HCT116 (cell line): Measurements from ENCODE around the gene TENM4. TPM values are rescaled to one million over a fixed set of nuclear protein-coding genes. Genes with fewer than 3 reads are reported as not detected.
A peak's percentile ranks its signal among the peaks of the same experiment; 100 is the strongest.

Source experiments
- ATAC-seq: fragments of 200-7000 bp; cut with Tn5 transposase; 2 replicates; pipeline ENCODE4 v1.9.1; 2020; ENCODE audit warnings: mild to moderate bottlenecking, moderate library complexity
- BruUV-seq: library from RNA; stranded (reverse); fragments of 400-500 nt; replicated peaks from 2 replicates; lab custom pipeline; 2021; lab: Mats Ljungman, UMichigan
- CTCF ChIA-PET: fragments of 300-600 bp; sonication (Branson Sonifier 250); formaldehyde crosslinking; loops from one replicate; lab custom pipeline; 2021; ENCODE audit warnings: antibody characterized with exemption; lab: Charles Lee
- POLR2A ChIA-PET: fragments of 300-600, 350-600 bp; sonication (Branson Sonifier 250); formaldehyde crosslinking; loops from one replicate; lab custom pipeline; 2021; ENCODE audit warnings: antibody characterized with exemption; lab: Charles Lee
- RAD21 ChIA-PET, 2 experiments: fragments of 300-600 bp; sonication (Branson Sonifier 250); formaldehyde crosslinking; loops; one replicate each; lab custom pipeline; 2023; ENCODE audit warnings: low total read pairs in 2 of 2; ENCODE audit not compliant: uncharacterized antibody in 2 of 2, unreplicated experiment in 2 of 2, low non-redundant PET in 1 of 2; lab: Charles Lee
- DNase-seq: peaks from one replicate; pipeline ENCODE4 v3.0.0-alpha.2; 2010; ENCODE audit warnings: low read depth, low spot score
- H2AFZ ChIP-seq: fragments of 200-600 bp; shearing (Covaris generic), sonication (generic); 2 replicates; pipeline ENCODE4 v1.6.1; 2017; ENCODE audit warnings: low read depth, mixed run types, mixed read lengths, antibody characterized with exemption, low read length; ENCODE audit not compliant: poor library complexity, severe bottlenecking
- H3K27ac ChIP-seq: 2 replicates; pipeline ENCODE4 v1.5.1; 2012; ENCODE audit warnings: low read depth, low read length
- H3K27me3 ChIP-seq: fragments of 200-600 bp; sonication (generic); 2 replicates; pipeline ENCODE4 v1.6.1; 2016; ENCODE audit warnings: mixed run types, low read length, mixed read lengths; ENCODE audit not compliant: insufficient read depth
- H3K36me3 ChIP-seq, 2 experiments: fragments of 200-500 bp in 1 of 2; fragments of 200-600 bp in 1 of 2; sonication (Bioruptor generic) in 1 of 2; sonication (generic) in 1 of 2; 2 replicates each; pipeline versions ENCODE4 v1.5.1 to v1.6.1; 2014 to 2016; ENCODE audit warnings: low read length in 2 of 2, inconsistent platforms in 1 of 2, mixed read lengths in 1 of 2, mixed run types in 1 of 2; ENCODE audit not compliant: insufficient read depth in 2 of 2, control insufficient read depth in 1 of 2
- H3K4me1 ChIP-seq, 2 experiments: fragments of 200-600 bp in 1 of 2; sonication (generic) in 1 of 2; 2 replicates each; pipeline versions ENCODE4 v1.5.1 to v1.6.1; 2012 to 2017; ENCODE audit warnings: low read length in 2 of 2, inconsistent platforms in 1 of 2, mild to moderate bottlenecking in 1 of 2, mixed read lengths in 1 of 2, mixed run types in 1 of 2, moderate library complexity in 1 of 2; ENCODE audit not compliant: insufficient read depth in 2 of 2, control insufficient read depth in 1 of 2
- H3K4me2 ChIP-seq: fragments of 200-600 bp; sonication (generic); 2 replicates; pipeline ENCODE4 v1.6.1; 2017; ENCODE audit warnings: mixed run types, low read length, mixed read lengths
- H3K4me3 ChIP-seq, 2 experiments: fragments of 200-600 bp in 1 of 2; sonication (generic) in 1 of 2; replicated peaks in 1 of 2; 2 replicates each; pipeline ENCODE4 v1.5.1; 2011 to 2016; ENCODE audit warnings: low read length in 2 of 2, control low read depth in 1 of 2, low read depth in 1 of 2, mild to moderate bottlenecking in 1 of 2, mixed read lengths in 1 of 2, mixed run types in 1 of 2
- H3K79me2 ChIP-seq: fragments of 200-600 bp; sonication (generic); 2 replicates; pipeline ENCODE4 v1.6.1; 2017; ENCODE audit warnings: mild to moderate bottlenecking, mixed run types, low read length, moderate library complexity, mixed read lengths; ENCODE audit not compliant: insufficient read depth
- H3K9ac ChIP-seq: fragments of 200-600 bp; sonication (generic); 2 replicates; pipeline ENCODE4 v1.6.1; 2016; ENCODE audit warnings: low read length, mixed read lengths
- H3K9me2 ChIP-seq: fragments of 200-600 bp; sonication (generic), shearing (Covaris generic); 2 replicates; pipeline ENCODE4 v1.6.1; 2017; ENCODE audit warnings: mixed run types, mild to moderate bottlenecking, moderate library complexity; ENCODE audit not compliant: insufficient read depth
- H3K9me3 ChIP-seq, 2 experiments: fragments of 200-500 bp in 1 of 2; fragments of 200-600 bp in 1 of 2; sonication (Bioruptor generic) in 1 of 2; sonication (generic) in 1 of 2; 2 replicates each; pipeline ENCODE4 v1.6.1; 2014 to 2017; ENCODE audit warnings: low read length in 2 of 2, mixed read lengths in 2 of 2, inconsistent platforms in 1 of 2, low read depth in 1 of 2, mild to moderate bottlenecking in 1 of 2, mixed run types in 1 of 2, moderate library complexity in 1 of 2; ENCODE audit not compliant: control insufficient read depth in 1 of 2, insufficient read depth in 1 of 2
- H4K20me1 ChIP-seq: fragments of 200-600 bp; sonication (generic), shearing (Covaris generic); 2 replicates; pipeline ENCODE4 v1.6.1; 2017; ENCODE audit warnings: mixed run types, mild to moderate bottlenecking, moderate library complexity; ENCODE audit not compliant: insufficient read depth
- CTCF ChIP-seq, 3 experiments: fragments of 200-600 bp in 1 of 3; sonication (generic) in 1 of 3; IDR thresholded peaks in 2 of 3; conservative IDR thresholded peaks in 1 of 3; 2 replicates each; pipeline ENCODE4 v1.5.1; 2012 to 2017; ENCODE audit warnings: low read depth in 2 of 3, low read length in 2 of 3, antibody characterized with exemption in 1 of 3, borderline replicate concordance in 1 of 3, control low read depth in 1 of 3, mild to moderate bottlenecking in 1 of 3, mixed read lengths in 1 of 3, mixed run types in 1 of 3, moderate library complexity in 1 of 3; ENCODE audit not compliant: insufficient read depth in 1 of 3
- EGR1 ChIP-seq: IDR thresholded peaks from 2 replicates; pipeline ENCODE4 v1.6.1; 2012; ENCODE audit warnings: low read depth
- ELF1 ChIP-seq: IDR thresholded peaks from 2 replicates; pipeline ENCODE4 v1.6.1; 2012; ENCODE audit warnings: low read depth, borderline replicate concordance
- EZH2 ChIP-seq: fragments of 200-600 bp; sonication (generic); IDR thresholded peaks from 2 replicates; pipeline ENCODE4 v1.6.1; 2017; ENCODE audit warnings: antibody characterized with exemption, mixed run types
- EZH2phosphoT487 ChIP-seq: fragments of 200-600 bp; IDR thresholded peaks from 2 replicates; pipeline ENCODE4 v1.6.1; 2018; ENCODE audit warnings: antibody characterized with exemption, borderline replicate concordance
- JUND ChIP-seq: IDR thresholded peaks from 2 replicates; pipeline ENCODE4 v1.6.1; 2012
- POLR2A ChIP-seq: IDR thresholded peaks from 2 replicates; pipeline ENCODE4 v1.7.0; 2011; ENCODE audit warnings: borderline replicate concordance; ENCODE audit not compliant: insufficient read depth, insufficient read length; ENCODE audit errors: extremely low read depth
- RAD21 ChIP-seq: IDR thresholded peaks from 2 replicates; pipeline ENCODE4 v1.6.1; 2012; ENCODE audit warnings: low read depth, mild to moderate bottlenecking
- REST ChIP-seq: IDR thresholded peaks from 2 replicates; pipeline ENCODE4 v1.6.1; 2012; ENCODE audit warnings: low read depth
- SP1 ChIP-seq: IDR thresholded peaks from 2 replicates; pipeline ENCODE4 v1.6.1; 2012; ENCODE audit warnings: low read depth
- SRF ChIP-seq: IDR thresholded peaks from 2 replicates; pipeline ENCODE4 v1.6.1; 2012; ENCODE audit warnings: low read depth
- TCF7L2 ChIP-seq: IDR thresholded peaks from 2 replicates; pipeline ENCODE4 v1.7.0; 2011; ENCODE audit warnings: borderline replicate concordance, inconsistent platforms; ENCODE audit not compliant: insufficient read depth, insufficient read length; ENCODE audit errors: extremely low read depth
- ZBTB33 ChIP-seq: IDR thresholded peaks from 2 replicates; pipeline ENCODE4 v1.6.1; 2011; ENCODE audit warnings: mild to moderate bottlenecking, low read length, moderate library complexity; ENCODE audit not compliant: insufficient replicate concordance; ENCODE audit errors: extremely low read depth
- intact Hi-C: fragments of 100-400 bp; cut with micrococcal nuclease; formaldehyde crosslinking; loops from 2 replicates; pipeline ENCODE4 v1.10.0; 2022
- total RNA-seq: library from RNA; stranded (reverse); gene quantifications from one replicate; pipeline ENCODE4 v1.2.1, GENCODE V29; 2021; ENCODE audit not compliant: unreplicated experiment

TENM4 gene
- total RNA-seq, 1 experiment from 2014 or later = 0.05 TPM

- TF ChIP-seq CTCF (IDR thresholded peaks at IDR 0.05 in 2 of 3, conservative IDR thresholded peaks at IDR 0.05 in 1 of 3; ENCODE audit: borderline replicate concordance in 1 of 3, insufficient read depth in 1 of 3, low read depth in 2 of 3, low read length in 2 of 3) = no peak
- TF ChIP-seq TCF7L2 = no peak
- no peak for TF ChIP-seq SRF
- no peak for TF ChIP-seq SP1
- no peak for TF ChIP-seq JUND
- no peak for TF ChIP-seq RAD21
- no peak for TF ChIP-seq ELF1
These were observed 386.2 kb downstream of the TENM4 start (continued) for GRCh38 chr11:79054636-79055035.

GRCh38 chr11:79052544-79052943 is 388.3 kb downstream of the TENM4 start:
- no peak overlapping the region for H3K27ac ChIP-seq
- H2AFZ ChIP-seq = no peak overlapping the region
- no peaks in the 10 kb centered on the region for H3K9me2 ChIP-seq
- H3K9ac ChIP-seq = no peak overlapping the region
- no peaks in the 10 kb centered on the region for H3K79me2 ChIP-seq
- CTCF ChIA-PET = interaction anchor here (1.0 to 2.7 kb wide), 3 partner anchors 11 to 407 kb away, joined by 3 to 16 read pairs (median 3); no protein-coding TSS in a partner anchor
- H3K4me1 ChIP-seq = peaks cover 3 to 9% of the 10 kb centered on the region in 2 experiments; a peak in 3 of 4 replicates
- peaks cover 21% of the 10 kb centered on the region; the same call in 1 of the 2 replicates for H3K27me3 ChIP-seq
- no TSS peak for BruUV-seq
- H3K4me2 ChIP-seq = no peak overlapping the region
- DNase-seq (no peak), ATAC-seq (peak; percentile 75)
- TF ChIP-seq SRF (no peak), ZBTB33 (no peak), POLR2A (no peak), EZH2phosphoT487 (no peak), TCF7L2 (no peak), REST (no peak), EZH2 (no peak), EGR1 (no peak), CTCF (IDR thresholded peaks at IDR 0.05 in 2 of 3, conservative IDR thresholded peaks at IDR 0.05 in 1 of 3; ENCODE audit: borderline replicate concordance in 1 of 3, insufficient read depth in 1 of 3, low read depth in 2 of 3, low read length in 2 of 3) (0 out of 6 replicates have a peak, but pooled peaks of 2 of the 3 experiments have one; percentile 15 to 18)
- intact Hi-C loops = no loop called here
- H3K36me3 ChIP-seq = no peaks in the 10 kb centered on the region
- H4K20me1 ChIP-seq = no peaks in the 10 kb centered on the region
- no peaks in the 10 kb centered on the region for H3K9me3 ChIP-seq
- POLR2A ChIA-PET = no interaction called here
- RAD21 ChIA-PET = no interaction called here
- H3K4me3 ChIP-seq = no peak overlapping the region
